Muscle layer of duodenum (tissue), 2 donors: ENCODE measurements around the gene COL4A6.

Experiments used
- H3K27ac ChIP-seq: one replicate; pipeline ENCODE4 v1.7.0; 2013; ENCODE audit warnings: mild to moderate bottlenecking, low read length
- H3K27me3 ChIP-seq: one replicate; pipeline ENCODE4 v1.7.0; 2013; ENCODE audit warnings: low read depth, mild to moderate bottlenecking, control low read depth, low read length
- H3K36me3 ChIP-seq, 2 donors: one replicate each; pipeline ENCODE4 v1.7.0; 2013; ENCODE audit warnings: low read length in 2 of 2, control low read depth in 1 of 2, mild to moderate bottlenecking in 1 of 2; ENCODE audit not compliant: insufficient read depth in 2 of 2, control insufficient read depth in 1 of 2
- H3K4me1 ChIP-seq, 2 donors: one replicate each; pipeline ENCODE4 v1.7.0; 2013; ENCODE audit warnings: low read length in 2 of 2, mild to moderate bottlenecking in 2 of 2, control low read depth in 1 of 2, moderate library complexity in 1 of 2; ENCODE audit not compliant: insufficient read depth in 2 of 2, control insufficient read depth in 1 of 2
- H3K4me3 ChIP-seq, 2 donors: one replicate each; pipeline ENCODE4 v1.7.0; 2013; ENCODE audit warnings: low read length in 2 of 2, low read depth in 1 of 2, mild to moderate bottlenecking in 1 of 2
- H3K9me3 ChIP-seq, 2 donors: one replicate each; pipeline ENCODE4 v1.7.0; 2013; ENCODE audit warnings: low read length in 2 of 2, control low read depth in 1 of 2, mild to moderate bottlenecking in 1 of 2; ENCODE audit not compliant: control insufficient read depth in 1 of 2
- donor health status: healthy.

Gene COL4A6

DNA sequence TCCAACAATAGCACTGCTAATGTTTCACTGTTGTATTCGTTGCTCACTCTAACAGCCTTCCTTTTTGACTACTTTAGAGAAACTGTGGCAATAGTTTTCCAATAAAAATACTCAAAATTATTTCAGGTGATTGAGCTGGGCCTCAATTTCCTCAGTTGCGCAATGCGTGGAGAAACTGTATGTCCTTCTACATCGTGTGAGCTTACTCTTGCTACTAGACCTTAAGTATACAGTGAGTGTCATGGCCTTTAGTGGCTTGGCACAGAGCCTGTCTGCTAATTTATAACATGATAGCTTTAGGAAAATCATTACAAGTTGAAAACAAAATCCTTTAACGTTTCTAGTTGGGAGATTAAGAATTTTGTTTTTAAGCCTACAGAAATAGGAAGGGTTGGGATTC, 114.5 kb downstream of the COL4A6 start:
- Histone ChIP-seq H3K27ac (no peak overlapping the region), H3K4me1 (no peaks in the 10 kb centered on the region), H3K9me3 (no peaks in the 10 kb centered on the region), H3K36me3 (no peaks in the 10 kb centered on the region), H3K27me3 (no peaks in the 10 kb centered on the region), H3K4me3 (no peak overlapping the region)

- H3K36me3 ChIP-seq = no peaks in the 10 kb centered on the region
- H3K4me1 ChIP-seq = no peaks in the 10 kb centered on the region
- H3K4me3 ChIP-seq = no peak overlapping the region
- no peaks in the 10 kb centered on the region for H3K9me3 ChIP-seq
- H3K27me3 ChIP-seq = no peaks in the 10 kb centered on the region
- no peak overlapping the region for H3K27ac ChIP-seq
Measured at GRCh38 chrX:108322234-108322633, 116.0 kb downstream of the COL4A6 start.

GRCh38 chrX:108316456-108316855, 121.8 kb downstream of the COL4A6 start:
- Histone ChIP-seq H3K27ac (no peak overlapping the region), H3K4me1 (no peaks in the 10 kb centered on the region), H3K4me3 (no peak overlapping the region), H3K27me3 (no peaks in the 10 kb centered on the region), H3K9me3 (no peaks in the 10 kb centered on the region), H3K36me3 (no peaks in the 10 kb centered on the region)

- Histone ChIP-seq H3K27me3 (no peaks in the 10 kb centered on the region), H3K36me3 (no peaks in the 10 kb centered on the region), H3K4me3 (no peak overlapping the region), H3K4me1 (no peaks in the 10 kb centered on the region), H3K9me3 (no peaks in the 10 kb centered on the region), H3K27ac (no peak overlapping the region)
Measured at GRCh38 chrX:108313669-108314068, 124.6 kb downstream of the COL4A6 start.

DNA sequence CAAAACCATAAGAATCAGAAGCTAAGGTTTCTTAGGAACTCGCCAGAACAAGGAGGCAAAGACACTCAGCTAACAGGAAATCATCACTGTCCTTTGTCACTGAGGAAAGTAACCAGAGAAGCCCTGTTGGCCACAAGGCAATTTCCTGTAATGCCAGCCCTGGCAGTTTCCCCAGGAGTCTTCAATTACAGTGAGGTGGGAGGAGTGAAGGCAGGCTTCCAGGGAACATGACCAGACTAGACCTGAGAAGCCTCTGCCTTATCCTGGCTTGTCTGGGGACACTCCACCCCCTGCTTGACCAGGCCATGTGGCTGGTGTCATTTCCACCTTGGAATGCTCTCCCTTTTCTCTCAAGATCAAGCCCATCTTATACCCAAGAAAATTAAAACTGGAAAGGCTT, 125.3 kb downstream of the COL4A6 start:
- no peak overlapping the region for H3K27ac ChIP-seq
- no peaks in the 10 kb centered on the region for H3K36me3 ChIP-seq
- peaks cover 0 to 3% of the 10 kb centered on the region in 2 donors for H3K4me1 ChIP-seq

GRCh38 chrX:108312011-108312410, 126.2 kb downstream of the COL4A6 start:
- H3K4me1 ChIP-seq = peaks cover 0 to 3% of the 10 kb centered on the region in 2 donors
- no peaks in the 10 kb centered on the region for H3K9me3 ChIP-seq
- no peak overlapping the region for H3K27ac ChIP-seq
- no peak overlapping the region for H3K4me3 ChIP-seq
- H3K36me3 ChIP-seq = no peaks in the 10 kb centered on the region
- no peaks in the 10 kb centered on the region for H3K27me3 ChIP-seq

More for the DNA sequence above, 125.3 kb downstream of the COL4A6 start:
- no peaks in the 10 kb centered on the region for H3K27me3 ChIP-seq
- no peak overlapping the region for H3K4me3 ChIP-seq
- H3K9me3 ChIP-seq = no peaks in the 10 kb centered on the region

- Histone ChIP-seq H3K27me3 (no peaks in the 10 kb centered on the region), H3K9me3 (no peaks in the 10 kb centered on the region), H3K36me3 (no peaks in the 10 kb centered on the region), H3K4me1 (peaks cover 0 to 8% of the 10 kb centered on the region in 2 donors), H3K27ac (no peak overlapping the region), H3K4me3 (no peak overlapping the region)
Measured at GRCh38 chrX:108310506-108310905, 127.7 kb downstream of the COL4A6 start.

DNA sequence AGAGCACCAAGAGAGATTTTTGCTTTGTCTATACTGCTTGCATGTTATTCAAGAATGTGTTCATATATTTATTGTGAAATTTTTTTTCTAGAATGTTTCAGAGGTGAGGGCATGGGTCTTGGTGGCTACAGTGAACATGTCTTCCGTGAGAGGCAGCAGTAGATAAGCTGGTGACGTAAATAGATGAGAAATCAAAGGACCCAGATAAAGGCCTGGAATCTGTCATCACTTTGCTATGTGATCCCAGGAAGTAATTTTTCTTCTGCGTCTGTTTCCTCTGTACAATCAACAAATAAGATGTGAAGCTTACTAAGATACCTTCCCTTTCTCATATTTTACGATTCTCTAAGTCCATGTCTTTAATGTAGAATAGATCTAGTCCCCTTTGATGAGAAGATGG, 129.1 kb downstream of the COL4A6 start:
- Histone ChIP-seq H3K9me3 (no peaks in the 10 kb centered on the region), H3K4me3 (no peak overlapping the region), H3K27me3 (no peaks in the 10 kb centered on the region), H3K4me1 (peaks cover 0 to 8% of the 10 kb centered on the region in 2 donors), H3K36me3 (no peaks in the 10 kb centered on the region), H3K27ac (no peak overlapping the region)

DNA sequence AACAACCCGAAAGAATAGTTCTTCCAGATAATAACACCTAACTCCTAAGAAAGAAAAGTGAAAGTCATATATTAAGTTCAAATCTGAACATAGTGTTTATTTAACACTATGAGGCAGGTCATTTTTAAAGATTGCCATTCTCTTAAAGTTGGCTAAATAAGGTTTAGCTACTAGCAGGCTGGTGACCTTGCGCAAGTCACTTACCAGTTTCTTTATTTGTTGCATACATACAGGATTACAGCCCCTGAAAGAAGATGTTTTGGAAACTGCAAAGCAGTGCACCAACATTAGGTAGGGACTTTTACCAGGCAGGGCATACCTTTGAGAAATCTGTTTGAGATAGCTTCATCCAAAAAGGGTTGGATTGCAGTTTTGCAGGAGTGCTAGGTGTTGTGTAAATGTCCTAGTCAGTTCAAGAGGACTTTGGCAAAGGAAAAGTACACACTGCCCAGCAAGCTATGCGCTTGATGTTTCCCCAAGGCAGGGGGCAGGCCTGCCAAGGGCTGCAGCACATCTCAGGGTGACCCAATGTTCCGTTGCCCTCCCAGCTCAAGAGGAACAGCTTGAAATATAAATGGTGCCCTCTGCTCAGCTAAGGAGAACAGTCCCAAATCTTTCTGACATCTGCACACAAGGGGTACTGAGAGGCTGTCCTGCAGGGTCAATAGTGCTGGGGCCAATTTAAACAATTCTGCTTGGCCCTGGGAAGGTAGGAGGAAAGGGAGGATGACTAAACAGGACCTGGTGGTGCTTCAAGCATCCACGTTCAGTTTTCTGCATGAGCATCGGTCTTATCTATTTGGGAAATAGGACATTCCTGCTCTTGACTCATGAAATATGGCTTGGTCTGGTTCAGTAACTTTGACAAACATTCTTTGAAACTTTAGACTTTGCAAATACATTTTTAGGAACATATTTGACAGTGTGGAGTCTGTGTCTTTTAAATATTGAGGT, 130.8 kb downstream of the COL4A6 start:
- no peaks in the 10 kb centered on the region for H3K36me3 ChIP-seq
- H3K4me3 ChIP-seq = no peak overlapping the region
- no peaks in the 10 kb centered on the region for H3K9me3 ChIP-seq
- H3K27me3 ChIP-seq = no peaks in the 10 kb centered on the region
- H3K27ac ChIP-seq = no peak overlapping the region
- H3K4me1 ChIP-seq = peaks cover 0 to 13% of the 10 kb centered on the region in 2 donors

- Histone ChIP-seq H3K36me3 (no peaks in the 10 kb centered on the region), H3K4me1 (peaks cover 0 to 13% of the 10 kb centered on the region in 2 donors), H3K27me3 (no peaks in the 10 kb centered on the region), H3K4me3 (no peak overlapping the region), H3K9me3 (no peaks in the 10 kb centered on the region), H3K27ac (no peak overlapping the region)
Measured at GRCh38 chrX:108306086-108306485, 132.1 kb downstream of the COL4A6 start.

DNA sequence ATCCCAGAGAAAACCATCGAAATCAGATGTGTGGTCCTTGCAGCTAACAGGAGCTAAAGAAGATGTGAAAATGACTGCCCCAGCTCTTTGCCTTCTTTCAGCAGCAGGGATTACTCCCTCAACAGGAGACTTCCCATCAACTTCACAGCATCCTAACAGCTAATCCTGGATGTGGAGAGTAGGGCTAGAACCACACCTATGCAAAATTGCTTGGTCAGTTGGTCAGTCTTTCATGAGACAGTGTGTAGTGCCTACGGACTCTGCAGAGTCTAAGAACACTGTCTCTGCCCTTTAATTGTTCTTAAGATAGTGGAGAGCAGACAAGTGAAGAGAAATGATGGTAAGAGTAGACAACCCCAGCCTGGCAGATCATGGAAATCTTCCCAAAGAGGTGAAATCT, 133.5 kb downstream of the COL4A6 start:
- Histone ChIP-seq H3K36me3 (no peaks in the 10 kb centered on the region), H3K27ac (no peak overlapping the region), H3K4me1 (peaks cover 0 to 13% of the 10 kb centered on the region in 2 donors), H3K9me3 (no peaks in the 10 kb centered on the region), H3K4me3 (no peak overlapping the region), H3K27me3 (no peaks in the 10 kb centered on the region)

GRCh38 chrX:108304210-108304609, 134.0 kb downstream of the COL4A6 start:
- no peaks in the 10 kb centered on the region for H3K27me3 ChIP-seq
- H3K4me1 ChIP-seq = peaks cover 0 to 16% of the 10 kb centered on the region in 2 donors
- H3K4me3 ChIP-seq = no peak overlapping the region
- H3K36me3 ChIP-seq = no peaks in the 10 kb centered on the region
- H3K27ac ChIP-seq = no peak overlapping the region
- no peaks in the 10 kb centered on the region for H3K9me3 ChIP-seq
